ENCODE results near the gene SOBP.

DNA sequence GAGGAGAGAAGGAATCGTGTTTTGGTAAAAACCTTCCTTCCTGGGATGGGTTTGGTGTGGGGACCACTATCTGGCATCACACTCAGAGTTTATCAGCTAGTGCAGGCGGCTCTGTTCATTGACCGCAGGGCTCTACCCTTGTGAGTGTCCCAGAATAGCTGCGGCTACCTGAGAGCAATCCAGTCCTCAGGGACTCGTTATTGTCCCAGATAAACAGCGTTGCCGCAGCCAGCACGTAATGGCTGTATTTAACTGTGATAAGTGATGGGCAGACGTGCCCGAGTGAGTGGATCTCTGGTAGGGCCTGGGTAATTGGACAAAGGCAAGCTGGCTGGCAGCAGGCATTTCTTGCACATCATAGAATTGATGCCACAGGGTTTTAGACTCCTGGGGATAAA, 163.3 kb downstream of the SOBP start:
- TF ChIP-seq POLR2AphosphoS5 (IDR thresholded peaks at IDR 0.05): no peak
- TF ChIP-seq, protein P1, sequence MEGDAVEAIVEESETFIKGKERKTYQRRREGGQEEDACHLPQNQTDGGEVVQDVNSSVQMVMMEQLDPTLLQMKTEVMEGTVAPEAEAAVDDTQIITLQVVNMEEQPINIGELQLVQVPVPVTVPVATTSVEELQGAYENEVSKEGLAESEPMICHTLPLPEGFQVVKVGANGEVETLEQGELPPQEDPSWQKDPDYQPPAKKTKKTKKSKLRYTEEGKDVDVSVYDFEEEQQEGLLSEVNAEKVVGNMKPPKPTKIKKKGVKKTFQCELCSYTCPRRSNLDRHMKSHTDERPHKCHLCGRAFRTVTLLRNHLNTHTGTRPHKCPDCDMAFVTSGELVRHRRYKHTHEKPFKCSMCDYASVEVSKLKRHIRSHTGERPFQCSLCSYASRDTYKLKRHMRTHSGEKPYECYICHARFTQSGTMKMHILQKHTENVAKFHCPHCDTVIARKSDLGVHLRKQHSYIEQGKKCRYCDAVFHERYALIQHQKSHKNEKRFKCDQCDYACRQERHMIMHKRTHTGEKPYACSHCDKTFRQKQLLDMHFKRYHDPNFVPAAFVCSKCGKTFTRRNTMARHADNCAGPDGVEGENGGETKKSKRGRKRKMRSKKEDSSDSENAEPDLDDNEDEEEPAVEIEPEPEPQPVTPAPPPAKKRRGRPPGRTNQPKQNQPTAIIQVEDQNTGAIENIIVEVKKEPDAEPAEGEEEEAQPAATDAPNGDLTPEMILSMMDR (IDR thresholded peaks at IDR 0.05 in 8 of 11, conservative IDR thresholded peaks at IDR 0.05 in 3 of 11): no peak
